Measurements from ENCODE around the gene FOLR1. TPM values are rescaled to one million over a fixed set of nuclear protein-coding genes. Genes with fewer than 3 reads are reported as not detected.
"Not testable (repeated sequence)": the region's sequence is repeated elsewhere in the genome, so short reads cannot be mapped to it uniquely, and the experiment has no call there.

Gene FOLR1
- polyA plus RNA-seq, 1 donor = 50.8 TPM

DNA sequence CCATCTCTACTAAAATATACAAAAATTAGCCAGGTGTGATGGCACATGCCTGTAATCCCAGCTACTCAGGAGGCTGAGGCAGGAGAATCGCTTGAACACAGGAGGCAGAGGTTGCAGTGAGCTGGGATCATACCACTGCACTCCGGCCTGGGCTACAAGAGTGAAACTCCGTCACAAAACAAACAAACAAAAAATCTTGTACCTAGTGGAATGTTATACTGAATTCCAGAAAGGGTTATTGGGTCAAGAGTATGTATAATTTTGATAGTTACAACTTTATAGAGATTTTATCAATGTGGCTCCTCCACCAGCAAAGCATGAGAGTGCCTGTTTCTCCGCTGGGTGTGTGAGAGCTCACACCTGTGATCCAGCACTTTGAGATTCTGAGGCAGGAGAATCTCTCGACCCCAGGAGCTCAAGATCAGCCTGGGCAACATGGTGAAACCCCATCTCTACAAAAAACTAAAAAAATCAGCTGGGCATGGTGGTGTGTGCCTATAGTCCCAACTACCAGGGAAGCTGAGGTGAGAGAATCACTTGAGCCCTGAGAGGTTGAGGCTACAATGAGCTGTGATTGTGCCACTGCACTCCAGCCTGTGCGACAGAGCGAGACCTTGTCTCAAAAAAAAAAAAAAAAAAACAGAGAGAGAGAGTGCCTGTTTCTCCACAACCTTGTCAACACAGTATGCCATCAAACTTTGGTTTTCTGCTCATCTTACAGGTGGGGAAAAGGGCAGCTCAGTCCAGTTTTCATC, 12.7 kb upstream of the FOLR1 start:
- DNase-seq = no peak

DNA sequence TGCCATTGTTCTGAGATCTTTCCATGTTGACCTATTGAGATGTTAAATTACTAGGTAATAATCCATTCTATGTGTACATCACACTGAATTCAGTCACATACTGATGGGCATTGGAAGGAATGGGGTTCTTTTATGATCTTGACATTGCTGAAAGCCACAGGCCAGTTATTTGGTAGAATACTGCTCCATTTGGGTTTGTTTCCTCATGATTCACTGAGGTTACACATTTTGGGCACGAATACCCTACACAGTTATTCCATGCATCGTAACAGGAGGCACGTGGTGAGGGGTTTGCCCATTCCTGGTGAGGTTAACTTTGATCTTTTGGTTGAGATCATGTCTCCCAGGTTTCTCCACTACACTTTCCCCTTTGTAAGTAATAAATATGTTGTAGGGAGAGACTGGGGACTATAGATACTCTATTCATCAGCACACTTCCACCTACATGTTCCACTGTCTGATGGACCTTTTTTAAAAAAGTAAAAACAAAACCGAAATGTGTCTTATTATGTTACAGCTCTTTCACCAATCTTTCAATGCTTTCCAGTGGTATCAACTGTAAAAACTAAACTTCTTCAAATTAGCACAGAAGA, 12.0 kb upstream of the FOLR1 start:
- DNase-seq = no peak

DNA sequence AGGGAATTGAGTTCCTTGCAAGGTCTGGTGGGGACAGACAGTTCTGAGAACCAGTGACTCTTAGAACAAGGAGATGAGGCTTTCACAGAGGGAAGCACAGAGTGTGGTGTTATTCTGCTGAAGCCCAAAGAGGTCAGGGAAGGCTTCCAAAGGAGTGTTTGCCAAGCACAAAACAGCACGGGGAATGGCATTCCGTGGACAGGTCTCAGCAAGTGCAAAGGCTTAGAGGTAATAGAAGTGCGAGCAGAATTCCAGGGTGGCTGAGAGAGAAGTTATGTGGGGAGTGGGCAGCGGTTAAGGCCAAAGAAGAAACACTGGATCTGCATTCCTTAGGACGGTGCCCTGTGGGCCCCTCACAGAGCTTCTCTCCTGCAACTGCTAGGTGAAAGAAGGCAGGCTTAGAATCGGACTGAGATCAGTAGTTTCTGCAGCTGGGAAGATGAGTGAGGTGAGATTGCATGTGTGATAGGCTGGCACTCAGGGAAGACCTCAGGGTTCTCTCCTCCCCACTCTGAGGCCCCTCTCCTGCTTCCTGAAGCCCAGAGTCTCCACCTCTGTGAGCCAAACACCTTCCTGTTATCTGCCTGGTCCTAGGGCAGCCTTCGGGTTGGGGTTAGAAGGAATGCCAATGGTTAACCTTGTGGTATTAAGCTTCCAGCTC, 10.9 kb upstream of the FOLR1 start:
- not testable (repeated sequence) for DNase-seq

DNA sequence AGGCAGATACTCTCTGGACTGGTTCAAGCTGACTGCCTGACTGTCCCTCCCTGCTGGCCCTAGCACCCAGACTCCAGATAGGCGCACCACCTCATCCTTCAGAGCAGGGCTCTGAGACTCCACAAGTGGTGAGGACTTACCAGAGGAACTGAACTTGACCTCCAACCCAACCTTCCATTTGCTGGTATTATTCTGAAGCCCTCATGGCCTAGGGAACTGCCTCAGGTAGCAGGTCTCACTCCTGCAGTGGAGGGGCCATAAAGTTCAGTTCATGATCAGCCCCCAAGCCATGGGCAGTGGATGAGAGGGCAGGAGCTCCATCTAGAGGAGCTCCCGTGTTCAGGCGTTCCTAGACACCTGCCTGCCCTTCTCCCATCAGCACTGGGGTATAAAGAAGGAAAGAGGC, 10.4 kb upstream of the FOLR1 start:
- not testable (repeated sequence) for DNase-seq

DNA sequence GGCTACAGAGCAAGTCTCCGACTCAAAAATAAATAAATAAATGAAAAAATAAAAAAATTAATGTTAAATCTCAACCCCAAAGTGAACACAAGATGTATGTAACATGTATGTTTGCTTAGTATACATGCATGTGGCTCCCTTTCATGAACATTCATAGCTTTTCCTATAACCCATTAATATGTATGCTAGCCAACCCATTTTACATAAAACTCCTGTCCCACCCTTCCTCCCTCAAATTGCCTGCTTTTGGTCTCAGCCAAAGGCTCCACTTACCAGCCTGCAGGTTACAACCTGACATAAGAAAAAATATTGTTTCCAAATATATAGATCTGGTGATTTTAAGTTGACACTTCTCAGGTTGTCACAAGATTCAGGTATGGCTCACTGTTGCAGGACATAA, 3.7 kb upstream of the FOLR1 start:
- DNase-seq = no peak

DNA sequence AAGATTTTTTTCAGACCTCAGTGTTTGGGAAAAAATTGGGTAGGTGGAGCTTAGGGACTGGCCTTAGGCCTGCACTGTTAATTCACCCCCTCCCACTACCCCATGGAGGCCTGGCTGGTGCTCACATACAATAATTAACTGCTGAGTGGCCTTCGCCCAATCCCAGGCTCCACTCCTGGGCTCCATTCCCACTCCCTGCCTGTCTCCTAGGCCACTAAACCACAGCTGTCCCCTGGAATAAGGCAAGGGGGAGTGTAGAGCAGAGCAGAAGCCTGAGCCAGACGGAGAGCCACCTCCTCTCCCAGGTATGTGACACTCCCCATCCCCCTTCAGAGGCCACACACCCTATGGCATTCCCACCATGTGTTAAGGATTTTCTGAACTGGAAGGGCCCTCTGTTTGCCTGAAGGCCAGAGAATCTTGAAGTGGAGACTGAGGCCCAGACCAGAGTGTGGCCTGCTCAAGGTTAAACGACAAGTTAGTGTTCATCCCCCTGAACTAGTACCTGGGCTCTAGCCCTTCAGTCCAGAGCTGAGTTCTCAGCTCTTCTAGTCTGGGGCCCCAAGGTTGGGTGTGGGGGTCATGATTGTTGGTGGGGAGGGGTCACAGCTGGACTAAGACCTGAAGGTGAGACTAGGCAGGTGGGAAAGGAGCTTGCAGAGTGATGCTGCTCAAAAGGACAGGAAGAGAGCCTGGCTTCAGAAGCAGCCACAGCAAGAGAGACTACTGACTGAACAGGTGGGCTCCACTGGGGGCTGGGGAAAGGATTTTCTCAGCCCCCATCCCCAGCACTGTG, 2.3 kb upstream of the FOLR1 start:
- DNase-seq = peak; percentile 57

DNA sequence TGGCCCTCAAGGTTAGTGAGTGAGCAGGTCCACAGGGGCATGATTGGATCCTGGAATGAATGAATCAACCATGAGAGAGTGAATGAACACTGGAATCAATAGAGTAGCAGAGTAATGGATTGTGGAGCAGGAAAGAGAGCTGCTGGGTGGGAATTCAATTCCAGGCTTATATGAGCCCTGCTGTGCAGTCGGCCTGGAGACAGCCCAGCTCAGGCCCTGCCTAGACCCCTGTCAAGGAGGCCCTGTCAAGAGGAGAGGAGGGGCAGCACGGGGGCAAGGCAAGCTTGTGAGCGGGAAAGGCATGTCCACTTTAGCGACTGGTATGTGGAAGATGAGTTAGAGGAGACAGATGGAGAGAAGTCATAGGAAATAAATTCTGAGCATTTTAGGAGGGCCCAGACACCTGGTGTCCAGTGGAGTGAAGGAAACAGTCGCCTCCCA, 1.3 kb upstream of the FOLR1 start:
- no peak for DNase-seq

DNA sequence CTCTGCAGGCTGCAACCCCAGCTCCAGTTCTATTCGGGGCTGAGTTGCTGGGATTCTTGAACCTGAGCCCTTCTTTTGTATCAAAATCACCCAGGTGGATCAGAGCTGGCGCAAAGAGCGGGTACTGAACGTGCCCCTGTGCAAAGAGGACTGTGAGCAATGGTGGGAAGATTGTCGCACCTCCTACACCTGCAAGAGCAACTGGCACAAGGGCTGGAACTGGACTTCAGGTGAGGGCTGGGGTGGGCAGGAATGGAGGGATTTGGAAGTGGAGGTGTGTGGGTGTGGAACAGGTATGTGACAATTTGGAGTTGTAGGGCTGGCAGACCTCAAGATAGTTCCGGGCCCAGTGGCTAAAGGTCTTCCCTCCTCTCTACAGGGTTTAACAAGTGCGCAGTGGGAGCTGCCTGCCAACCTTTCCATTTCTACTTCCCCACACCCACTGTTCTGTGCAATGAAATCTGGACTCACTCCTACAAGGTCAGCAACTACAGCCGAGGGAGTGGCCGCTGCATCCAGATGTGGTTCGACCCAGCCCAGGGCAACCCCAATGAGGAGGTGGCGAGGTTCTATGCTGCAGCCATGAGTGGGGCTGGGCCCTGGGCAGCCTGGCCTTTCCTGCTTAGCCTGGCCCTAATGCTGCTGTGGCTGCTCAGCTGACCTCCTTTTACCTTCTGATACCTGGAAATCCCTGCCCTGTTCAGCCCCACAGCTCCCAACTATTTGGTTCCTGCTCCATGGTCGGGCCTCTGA, 3.8 kb downstream of the FOLR1 start:
- no peak for DNase-seq

DNA sequence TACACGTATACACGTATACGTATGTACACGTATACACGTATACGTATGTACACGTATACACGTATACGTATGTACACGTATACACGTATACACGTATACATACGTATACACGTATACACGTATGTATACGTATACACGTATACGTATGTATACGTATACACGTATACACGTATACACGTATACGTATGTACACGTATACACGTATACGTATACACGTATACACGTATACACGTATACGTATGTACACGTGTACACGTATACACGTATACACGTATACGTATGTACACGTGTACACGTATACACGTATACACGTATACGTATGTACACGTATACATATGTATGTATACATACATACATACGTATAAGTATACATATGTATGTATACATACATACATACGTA, 9.5 kb downstream of the FOLR1 start:
- DNase-seq = not testable (repeated sequence)

DNA sequence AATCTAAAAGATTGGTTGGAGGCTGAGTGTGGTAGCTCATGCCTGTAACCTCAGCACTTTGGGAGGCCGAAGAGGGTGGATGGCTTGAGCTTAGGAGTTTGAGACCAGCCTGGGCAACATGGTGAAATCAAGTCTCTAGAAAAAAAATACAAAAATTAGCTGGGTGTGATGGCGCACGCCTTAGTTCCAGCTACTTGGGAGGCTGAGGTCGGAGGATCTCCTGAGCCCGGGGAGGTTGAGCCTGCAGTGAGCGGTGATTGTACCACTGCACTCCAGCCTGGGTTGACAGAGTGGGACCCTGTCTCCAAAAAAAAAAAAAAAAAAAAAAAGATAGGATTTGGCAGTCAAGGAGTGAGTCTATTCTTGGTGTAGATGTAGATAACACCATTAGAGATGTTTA, 10.6 kb downstream of the FOLR1 start:
- no peak for DNase-seq

DNA sequence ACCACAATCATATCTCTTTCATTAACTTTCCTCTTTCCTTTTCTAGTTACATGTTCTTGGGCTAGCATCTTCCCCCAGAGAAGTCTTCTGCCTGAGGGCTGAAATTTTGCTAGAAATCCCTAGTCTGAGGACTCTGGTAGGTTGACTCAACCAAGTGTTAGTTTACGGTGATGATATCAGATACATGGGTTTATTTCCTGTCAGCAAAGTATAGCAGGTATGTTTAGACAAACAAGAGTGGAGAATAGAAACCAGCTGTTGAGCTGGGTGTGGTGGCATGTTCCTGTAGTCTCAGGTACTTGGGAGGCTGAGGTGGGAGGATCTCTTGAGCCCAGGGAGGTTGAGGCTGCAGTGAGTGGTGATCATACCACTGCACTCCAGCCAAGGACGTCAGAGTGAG, 11.2 kb downstream of the FOLR1 start:
- DNase-seq = no peak

DNA sequence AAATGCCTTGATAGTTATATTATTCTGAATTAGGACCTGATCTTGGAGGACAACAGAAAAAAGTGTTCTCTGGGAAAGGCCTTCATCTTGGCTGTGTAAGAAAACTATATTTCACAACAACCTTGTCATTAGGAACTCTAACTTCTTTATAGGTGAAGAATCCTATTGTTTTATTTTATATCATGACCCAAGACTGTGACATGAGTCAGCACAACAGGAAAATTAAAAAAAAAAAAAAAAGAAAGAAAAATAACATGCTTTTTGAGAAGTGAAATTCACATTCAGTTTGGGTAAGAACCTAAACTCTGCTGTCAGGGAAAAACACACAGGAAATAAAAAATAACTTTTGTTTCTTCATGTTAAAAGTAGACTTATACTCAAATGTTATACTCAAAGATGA, 12.9 kb downstream of the FOLR1 start:
- no peak for DNase-seq

DNA sequence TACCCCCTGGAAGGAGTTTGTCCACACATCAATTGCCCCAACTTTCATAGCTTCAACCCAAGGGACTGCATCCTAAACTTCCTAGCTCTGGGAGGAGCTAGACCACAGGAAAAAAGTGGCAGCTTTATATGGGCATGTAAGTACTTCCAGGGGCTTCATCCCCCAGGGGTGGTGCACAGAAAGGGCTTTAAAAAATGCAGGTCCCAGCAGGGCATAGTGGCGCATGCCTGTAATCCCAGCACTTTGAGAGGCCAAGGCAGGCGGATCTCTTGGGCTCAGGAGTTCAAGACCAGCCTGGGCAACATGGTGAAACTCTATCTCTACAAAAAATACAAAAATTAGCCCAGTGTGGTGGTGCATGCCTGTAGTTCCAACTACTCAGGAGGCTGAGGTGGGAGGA, 14.9 kb downstream of the FOLR1 start:
- not testable (repeated sequence) for DNase-seq

DNA sequence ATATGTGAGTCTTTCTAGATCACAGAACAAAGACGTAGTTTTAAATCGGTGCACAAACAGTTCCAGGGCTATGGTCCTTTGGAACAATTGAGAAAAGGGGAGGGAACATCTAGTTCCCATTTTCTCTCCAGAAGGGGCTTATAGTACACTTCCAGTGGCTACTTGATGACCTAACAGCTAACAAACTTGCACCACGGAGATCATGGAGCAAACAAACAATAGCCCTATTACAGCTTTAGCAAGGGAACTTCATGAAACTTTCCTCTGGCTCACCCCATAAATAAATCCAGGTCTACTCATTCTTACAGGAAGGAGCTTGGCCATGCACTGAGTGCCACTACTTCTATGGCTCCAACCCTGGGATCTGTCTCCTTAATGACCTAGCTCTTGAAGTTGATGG, 16.3 kb downstream of the FOLR1 start:
- no peak for DNase-seq

DNA sequence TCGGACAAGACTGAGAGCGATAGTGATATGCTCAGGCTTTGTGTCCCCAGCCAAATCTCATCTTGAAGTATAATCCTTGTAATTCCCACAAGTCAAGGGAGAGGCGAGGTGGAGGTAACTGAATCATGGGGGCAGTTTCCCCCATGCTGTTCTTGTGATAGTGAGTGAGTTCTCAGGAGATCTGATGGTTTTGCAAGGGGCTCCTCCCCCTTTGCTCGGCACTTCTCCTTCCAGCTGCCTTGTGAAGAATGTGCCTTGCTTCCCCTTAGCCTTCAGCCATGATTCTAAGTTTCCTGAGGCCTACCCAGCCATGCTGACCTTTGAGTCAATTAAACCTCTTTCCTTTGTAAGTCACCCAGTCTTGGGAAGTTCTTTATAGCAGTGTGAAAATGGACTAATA, 17.2 kb downstream of the FOLR1 start:
- DNase-seq = no peak

DNA sequence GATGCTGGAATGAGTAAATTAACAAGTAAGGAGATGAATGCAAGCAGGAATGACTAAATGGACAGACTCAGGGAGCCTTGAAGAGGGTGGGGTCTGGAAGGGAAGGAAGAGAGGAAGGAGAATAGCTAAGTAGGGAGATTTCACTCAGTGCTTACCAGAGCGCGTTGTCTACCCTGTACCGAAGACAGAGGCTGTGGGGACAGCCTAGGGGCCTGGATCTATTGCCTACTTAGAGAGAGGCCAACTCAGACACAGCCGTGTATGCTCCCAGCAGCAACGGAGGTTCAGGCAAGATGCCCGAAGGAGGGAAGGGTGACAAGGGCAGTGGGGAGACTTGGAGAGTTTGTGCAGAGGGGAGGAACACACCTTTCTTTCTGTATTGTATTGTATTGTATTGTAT, 24.7 kb downstream of the FOLR1 start, which contains the start of gene FOLR2:
Gene FOLR2, plus strand, starts transcription at position 157 of the 400 bp plus-strand sequence. CDS start 1,791 bp downstream, outside the sequence.
- DNase-seq = no peak

DNA sequence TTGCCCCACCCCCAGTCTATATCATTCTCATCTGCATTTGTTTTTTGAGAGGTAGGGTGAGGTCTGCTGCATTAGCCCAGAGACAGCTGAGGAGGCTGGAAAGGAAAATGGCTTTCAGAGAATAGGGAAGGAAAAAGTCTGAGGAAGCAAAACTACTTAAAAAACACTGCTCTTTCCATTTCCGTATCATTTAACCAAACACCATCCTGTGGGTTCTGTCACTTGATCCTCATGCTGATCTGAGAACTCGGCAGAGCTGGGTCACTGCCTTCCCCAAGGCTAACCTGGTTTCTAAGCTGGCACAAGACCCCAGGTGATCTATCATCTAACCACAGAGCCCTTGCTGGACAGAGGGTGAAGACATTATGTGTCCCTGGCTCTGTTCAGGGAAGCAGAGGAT, 25.9 kb downstream of the FOLR1 start:
- no peak for DNase-seq

DNA sequence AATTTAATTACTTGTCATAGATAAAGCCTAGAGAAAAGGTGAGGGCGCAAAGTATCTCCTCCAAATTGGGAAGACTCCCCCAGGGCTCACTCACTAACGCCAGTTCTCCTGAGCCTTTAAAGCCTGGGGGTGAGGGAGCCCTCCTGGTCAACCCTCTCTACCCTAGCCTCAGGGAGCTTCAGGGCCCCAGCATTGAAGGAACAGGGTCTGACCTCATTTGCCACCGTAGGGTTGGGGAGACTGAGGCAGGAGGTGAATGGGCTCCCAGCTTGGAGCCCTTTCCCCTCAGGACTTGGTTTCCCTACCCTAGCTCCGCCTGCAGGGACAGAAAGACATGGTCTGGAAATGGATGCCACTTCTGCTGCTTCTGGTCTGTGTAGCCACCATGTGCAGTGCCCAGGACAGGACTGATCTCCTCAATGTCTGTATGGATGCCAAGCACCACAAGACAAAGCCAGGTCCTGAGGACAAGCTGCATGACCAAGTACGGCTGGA, 26.4 kb downstream of the FOLR1 start:
- no peak for DNase-seq

DNA sequence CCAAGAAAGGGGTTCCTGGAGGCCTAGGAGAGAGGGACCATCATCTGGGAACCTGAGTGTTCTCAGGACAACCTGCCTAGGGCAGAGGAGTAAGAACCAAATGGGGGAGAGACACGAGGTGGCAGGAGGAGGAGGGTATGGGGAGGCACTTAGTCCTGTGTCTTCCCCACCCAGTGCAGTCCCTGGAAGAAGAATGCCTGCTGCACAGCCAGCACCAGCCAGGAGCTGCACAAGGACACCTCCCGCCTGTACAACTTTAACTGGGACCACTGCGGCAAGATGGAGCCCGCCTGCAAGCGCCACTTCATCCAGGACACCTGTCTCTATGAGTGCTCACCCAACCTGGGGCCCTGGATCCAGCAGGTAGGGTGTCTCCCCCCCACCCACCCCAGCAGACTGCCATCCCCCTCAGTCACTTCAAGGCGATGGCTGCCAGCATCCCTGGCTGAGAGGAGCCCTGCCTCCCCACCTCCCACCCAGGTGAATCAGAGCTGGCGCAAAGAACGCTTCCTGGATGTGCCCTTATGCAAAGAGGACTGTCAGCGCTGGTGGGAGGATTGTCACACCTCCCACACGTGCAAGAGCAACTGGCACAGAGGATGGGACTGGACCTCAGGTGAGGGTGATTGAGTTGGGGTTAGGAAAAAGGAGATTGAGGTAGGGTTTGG, 28.9 kb downstream of the FOLR1 start:
- DNase-seq = no peak

DNA sequence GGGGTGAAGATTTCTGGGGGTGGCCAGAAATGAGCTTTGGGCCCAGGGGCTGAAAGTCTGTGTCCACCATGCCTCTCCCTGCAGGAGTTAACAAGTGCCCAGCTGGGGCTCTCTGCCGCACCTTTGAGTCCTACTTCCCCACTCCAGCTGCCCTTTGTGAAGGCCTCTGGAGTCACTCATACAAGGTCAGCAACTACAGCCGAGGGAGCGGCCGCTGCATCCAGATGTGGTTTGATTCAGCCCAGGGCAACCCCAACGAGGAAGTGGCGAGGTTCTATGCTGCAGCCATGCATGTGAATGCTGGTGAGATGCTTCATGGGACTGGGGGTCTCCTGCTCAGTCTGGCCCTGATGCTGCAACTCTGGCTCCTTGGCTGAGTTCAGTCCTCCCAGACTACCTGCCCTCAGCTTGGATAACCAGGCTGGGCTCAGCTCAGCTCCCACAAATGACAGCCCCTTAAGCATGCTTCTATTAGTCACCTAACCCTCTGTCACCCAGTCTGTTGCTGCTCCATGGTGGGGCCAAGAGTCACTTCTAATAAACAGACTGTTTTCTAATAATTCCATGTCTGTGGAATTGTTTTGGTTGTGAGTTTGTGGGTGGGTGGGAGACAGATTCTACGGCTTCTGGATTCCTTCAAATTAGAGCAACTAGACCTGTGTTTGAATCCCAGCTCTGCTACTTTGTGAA, 29.6 kb downstream of the FOLR1 start:
- no peak for DNase-seq
